H1 (cell line): ENCODE measurements around the gene INPP5E. TPM values are rescaled to one million over a fixed set of nuclear protein-coding genes. Genes with fewer than 3 reads are reported as not detected.

Source experiments
- CREB1 ChIP-seq: IDR thresholded peaks from 2 replicates; pipeline ENCODE4 v1.6.1; 2012; ENCODE audit warnings: inconsistent platforms
- JUND ChIP-seq: IDR thresholded peaks from 2 replicates; pipeline ENCODE4 v1.6.1; 2011; ENCODE audit warnings: mild to moderate bottlenecking, improper control_type of control experiment, low read length
- POU5F1 ChIP-seq: IDR thresholded peaks from 2 replicates; pipeline ENCODE4 v1.6.1; 2011; ENCODE audit warnings: low read depth, mild to moderate bottlenecking, low read length, moderate library complexity
- RBBP5 ChIP-seq: IDR thresholded peaks from 2 replicates; pipeline ENCODE4 v1.7.1; 2012; ENCODE audit warnings: low read depth, mild to moderate bottlenecking, inconsistent platforms, low read length, moderate library complexity, borderline replicate concordance
- SIRT6 ChIP-seq: IDR thresholded peaks from one replicate; pipeline ENCODE4 v1.7.1; 2012; ENCODE audit warnings: low read length, inconsistent platforms
- SP1 ChIP-seq: IDR thresholded peaks from 2 replicates; pipeline ENCODE4 v1.6.1; 2011; ENCODE audit warnings: low read depth, low read length
- polyA plus RNA-seq, 7 experiments: library from polyadenylated mRNA; depleted of rRNA in 3 of 7; stranded (reverse) in 5 of 7; unstranded in 2 of 7; fragments of >200 nt in 5 of 7; fragments of 200-250 nt in 2 of 7; gene quantifications; 1 replicate in 5 of 7; 2 replicates in 1 of 7; 4 replicates in 1 of 7; pipeline versions ENCODE4 v1.2.1 to v1.2.3, GENCODE V29; 2011 to 2013; ENCODE audit warnings: missing spikeins in 2 of 7, mixed read lengths in 2 of 7
- total RNA-seq: library from RNA; stranded (reverse); fragmentation: NEBNext Ultra II Directional; extraction: Animal tissue kit (Norgen Biotek cat#: 25700); gene quantifications from 2 replicates; pipeline ENCODE4 v1.2.1, GENCODE V29; 2021

Gene INPP5E
- total and polyA plus RNA-seq, 2 of the 8 experiments (the other 6 are each of a cell fraction or from before 2014, with no cell fraction given), result 8.7 to 11.3 TPM

DNA sequence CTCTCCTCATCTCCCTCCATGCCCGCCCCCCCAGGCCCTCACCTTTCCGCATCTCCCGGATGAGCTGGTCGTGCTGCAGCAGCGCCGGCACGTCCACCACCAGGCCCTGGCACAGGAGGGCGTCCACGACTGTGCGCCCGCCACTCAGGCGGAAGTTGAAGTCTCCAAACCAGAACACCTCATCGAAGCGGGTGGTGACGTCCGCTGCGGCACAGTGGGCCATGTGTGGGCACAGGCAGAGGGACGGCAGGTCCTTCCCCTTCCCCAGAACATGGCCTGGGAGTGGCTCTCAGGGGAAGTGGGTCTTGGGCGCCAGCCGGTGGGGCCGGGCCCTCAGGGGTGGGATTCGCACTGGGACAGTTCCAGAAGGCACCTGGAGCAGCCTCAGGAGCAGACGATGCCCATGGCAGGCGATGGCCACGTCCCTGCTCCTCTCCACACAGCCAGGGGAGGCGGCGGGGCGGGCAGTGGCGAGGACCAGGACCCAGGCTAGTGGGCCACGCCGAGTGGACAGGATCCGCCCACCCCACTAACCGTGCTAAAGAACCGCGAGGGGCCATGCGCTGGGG lies 7.8 kb downstream of the INPP5E start (continued):
- TF ChIP-seq SP1 (no peak), POU5F1 (no peak), SIRT6 (no peak), CREB1 (no peak), JUND (no peak), RBBP5 (no peak)
- TF ChIP-seq, all 59 proteins: peak for 0
